GM21529 (cell line): ENCODE results near the gene SFI1.
"Not testable (repeated sequence)": the region's sequence is repeated elsewhere in the genome, so short reads cannot be mapped to it uniquely, and the experiment has no call there.

Experiments
- ATAC-seq: cut with Tn5 transposase; IDR thresholded peaks from one replicate; pipeline ENCODE4 v1.9.1; 2021; ENCODE audit not compliant: unreplicated experiment

SFI1 gene

DNA sequence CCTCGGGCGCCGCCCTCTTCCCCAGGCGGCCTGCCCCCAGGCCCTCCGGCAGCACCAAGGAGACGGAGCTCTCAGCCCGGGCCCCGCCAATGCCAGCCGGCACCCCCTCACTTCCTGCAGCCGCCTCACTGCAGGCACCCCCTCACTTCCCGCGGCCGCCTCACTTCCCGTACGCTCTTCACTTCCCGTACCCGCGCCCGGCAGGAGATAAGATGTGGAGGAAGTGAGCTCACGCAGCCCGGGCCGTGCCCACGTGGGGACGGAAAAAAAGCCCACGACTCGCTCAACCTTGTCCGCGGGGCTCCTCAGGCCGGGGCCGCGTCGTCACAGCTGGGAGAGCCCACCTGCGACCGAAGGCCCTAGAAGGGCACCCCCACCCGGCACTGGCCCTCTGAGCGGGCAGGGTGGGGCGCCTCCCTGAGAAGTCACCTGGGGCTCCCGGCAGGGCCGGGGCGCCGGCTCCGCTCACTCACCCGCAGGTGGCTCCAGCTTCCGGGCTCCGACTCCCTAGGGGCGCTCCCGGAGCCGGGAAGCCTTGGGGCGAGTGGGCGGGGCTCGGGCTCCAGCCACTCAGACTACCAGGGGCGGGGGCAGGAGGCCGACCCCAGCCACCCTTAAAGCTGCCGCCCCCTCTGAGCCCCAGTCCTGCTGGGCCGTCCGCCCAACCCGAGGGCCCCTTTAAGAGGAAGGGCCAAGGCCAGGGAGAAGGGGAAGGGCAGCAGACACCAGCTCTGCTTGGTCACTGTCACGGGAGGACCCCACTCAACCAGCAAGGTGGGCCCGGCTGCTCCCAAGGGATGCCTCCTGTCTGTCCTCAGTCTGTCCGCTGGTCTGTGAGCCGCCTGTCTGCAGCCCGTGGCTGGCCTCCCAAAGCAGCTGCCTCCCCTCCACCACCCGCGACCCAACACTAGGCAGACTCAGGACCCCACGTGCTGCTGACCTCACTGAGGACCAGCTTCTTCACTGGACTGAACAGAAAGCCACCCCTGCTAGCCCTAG is 134.3 kb downstream of the SFI1 start:
- peak; percentile 51 for ATAC-seq

DNA sequence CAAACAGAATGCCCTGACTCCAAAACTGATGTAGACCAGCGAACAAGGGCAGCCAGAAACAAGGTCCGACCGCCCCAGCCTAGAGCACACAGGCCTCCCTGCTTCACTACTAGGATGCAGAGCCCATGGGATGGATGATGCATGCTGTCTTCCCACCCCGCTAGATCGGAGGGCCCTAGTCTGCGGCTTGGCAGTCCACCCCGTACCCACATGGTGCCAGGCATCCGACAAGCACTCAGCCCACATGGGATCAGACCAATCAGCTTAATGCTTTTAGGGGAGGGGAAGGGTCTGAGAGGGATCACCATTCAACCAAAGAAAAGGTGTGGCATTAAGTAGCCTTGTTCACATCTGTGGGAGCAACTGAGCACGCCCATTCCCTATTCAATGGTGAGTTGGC is 135.1 kb downstream of the SFI1 start:
- no peak for ATAC-seq

DNA sequence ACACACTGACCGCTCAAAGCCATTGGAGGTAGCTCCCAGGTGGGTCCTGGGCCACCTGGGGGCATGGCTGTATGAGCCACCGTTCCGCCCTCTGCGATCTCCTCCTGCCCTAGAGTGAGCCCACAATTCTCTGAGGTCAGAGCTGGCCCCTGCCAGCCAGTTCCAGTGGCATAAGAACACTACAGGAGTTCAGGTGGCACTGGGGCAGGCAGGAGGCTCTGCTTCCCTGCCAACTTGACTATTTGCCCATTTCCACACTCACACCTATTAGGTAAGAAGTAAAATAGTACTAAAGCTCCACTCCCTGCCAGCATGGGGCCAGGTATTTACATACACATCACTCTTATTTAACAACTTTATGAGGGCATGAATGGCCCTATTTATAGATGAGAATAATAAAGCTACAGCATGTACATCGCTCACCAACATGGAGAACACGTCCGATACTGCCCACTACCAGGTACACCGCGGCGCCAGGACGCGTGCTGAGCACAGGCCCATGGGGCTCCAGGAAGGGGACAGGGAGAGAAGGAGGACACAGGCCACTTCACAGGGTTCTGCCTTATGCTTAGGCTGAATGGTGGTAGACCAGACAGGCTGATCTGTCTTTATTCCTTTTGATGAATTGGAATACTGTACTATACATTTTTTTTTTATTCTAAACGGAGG is 139.4 kb downstream of the SFI1 start:
- ATAC-seq, result no peak

DNA sequence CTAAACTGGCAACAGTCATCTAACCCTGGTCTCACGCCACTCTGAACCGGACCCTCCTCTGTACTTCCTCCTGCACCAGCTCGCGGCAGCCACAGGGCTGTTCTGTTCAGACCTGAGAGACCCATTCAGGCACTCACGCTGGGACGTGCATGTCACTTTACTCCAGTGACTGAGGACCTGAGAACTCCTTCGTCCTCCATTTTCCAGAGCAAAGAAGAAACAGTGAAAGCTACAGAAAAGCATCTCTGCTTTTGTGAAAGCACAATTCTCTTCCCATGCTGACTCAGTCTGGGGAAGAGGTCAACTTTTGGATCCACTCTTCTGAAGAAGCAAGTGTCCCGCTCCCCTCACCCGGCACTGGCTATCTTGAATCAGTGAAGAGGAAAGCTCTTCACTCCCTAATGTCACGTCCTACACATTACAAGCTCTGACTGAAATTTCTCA is 141.1 kb downstream of the SFI1 start:
- ATAC-seq, result peak; percentile 53

DNA sequence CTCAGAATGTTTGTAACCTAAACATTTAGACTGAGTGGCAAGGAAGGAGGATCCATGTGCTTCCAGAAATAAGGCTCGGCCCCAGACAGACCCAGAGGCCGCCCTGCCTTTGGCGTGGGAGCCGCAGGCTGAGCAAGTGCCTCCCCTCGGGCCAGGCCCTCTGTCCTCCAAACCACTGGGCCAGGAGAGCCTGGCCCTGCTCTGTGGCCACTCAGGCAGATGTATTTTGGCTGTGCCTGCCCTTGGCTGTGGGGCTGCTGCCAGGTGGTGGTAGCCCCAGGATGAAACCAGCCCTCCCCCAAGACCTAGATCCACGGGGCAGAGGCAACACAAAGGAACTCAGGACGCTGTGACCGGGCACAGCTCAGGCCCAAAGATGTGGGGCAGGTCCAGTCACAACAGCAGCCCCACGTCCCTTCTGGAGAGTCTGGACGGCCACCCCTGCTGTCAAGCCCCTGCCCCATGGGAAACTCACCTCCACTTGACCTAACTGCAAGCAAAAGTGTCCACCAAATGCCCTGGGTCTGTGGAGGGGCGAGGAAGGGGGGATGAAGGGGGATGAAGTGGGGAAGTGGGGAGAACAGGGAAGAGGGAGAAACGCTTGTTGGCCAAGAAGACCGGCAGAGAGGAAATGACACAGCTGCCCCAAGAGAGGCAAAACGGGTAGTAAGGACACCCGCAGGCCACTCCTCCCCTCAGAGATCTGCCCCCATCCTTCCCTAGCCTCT is 141.7 kb downstream of the SFI1 start:
- ATAC-seq, result no peak

DNA sequence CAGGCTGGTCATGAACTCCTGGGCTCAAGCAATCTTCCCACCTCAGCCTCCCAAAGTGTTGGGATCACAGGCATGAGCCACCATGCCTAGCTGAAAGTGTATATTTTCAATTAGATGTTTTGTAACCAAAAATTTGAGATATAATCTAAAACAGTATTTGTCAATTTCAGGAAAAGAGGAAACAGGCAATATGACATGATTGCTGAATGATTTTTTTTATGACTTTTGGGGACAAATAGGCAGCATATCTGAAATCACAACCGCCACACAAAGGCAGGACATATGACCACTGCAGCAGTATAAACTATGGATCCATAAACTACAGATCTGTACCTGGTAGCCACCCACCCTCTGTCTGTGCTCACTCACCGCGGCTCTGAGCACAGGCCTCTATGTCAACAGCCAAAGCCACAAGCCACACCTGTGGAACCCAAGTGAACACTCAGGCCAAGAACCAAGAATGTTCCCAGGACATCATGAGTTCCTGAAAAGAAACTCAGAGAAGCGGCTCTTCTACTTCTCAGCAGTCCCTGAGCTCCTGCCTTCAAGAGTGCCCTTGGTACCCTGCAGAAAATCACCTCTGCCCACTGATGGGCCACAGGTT is 143.2 kb downstream of the SFI1 start:
- no peak for ATAC-seq

DNA sequence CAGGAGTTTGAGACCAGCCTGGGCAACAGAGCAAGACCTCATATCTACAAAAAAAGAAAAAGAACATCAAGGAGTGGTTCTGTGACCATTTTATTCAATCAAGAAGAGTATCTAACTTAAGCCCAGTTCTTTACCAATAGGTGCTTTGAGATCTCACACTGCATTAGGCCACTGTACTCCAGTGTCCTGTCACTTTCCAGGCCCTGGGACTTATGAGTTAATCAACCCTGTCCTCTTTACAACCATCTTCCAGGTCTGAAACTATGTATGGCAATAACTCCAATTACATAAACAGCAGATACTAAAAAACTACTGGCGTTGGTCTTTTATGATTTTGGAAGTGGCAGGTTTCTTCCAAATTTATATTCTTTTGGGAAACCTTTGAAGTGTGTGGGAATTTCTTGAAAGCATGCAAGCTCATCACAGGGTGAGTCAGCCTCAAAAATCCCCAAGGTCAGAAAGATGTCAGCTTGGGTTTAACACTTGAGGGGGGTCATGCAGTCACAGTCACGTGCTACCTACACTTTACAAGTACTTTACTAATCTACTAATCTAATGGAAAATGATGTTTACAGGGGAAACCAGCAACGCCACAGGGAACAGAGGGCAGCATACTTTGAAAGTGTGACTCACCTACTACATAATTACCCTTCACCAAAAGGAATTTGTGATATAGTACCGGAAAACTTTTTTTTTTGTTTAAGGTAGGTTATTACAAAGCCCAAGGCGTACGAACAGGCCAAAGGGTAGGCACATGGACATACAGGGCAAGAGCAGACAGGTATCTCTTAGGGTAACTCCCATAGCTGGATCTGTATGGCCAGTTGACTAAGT is 150.1 kb downstream of the SFI1 start:
- peak; percentile 45 for ATAC-seq

DNA sequence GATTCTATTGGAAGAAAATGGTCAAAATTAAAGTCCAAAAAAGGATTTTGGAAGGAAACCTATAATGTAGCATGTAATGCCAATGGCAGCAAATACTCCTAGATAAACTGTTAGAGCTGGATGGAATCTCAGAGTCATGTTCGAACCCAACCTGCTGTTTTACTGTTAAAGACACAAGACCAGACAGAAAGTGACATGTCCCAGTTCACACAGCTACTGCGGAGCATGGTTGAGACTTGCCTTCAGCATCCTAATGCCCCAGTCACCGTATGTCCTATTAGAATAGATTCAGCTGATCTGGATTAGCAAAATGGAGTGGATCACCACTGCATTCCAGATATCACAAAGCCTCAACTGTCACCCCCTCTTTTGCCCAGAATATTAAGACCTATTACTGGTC is 150.7 kb downstream of the SFI1 start:
- ATAC-seq, result no peak

DNA sequence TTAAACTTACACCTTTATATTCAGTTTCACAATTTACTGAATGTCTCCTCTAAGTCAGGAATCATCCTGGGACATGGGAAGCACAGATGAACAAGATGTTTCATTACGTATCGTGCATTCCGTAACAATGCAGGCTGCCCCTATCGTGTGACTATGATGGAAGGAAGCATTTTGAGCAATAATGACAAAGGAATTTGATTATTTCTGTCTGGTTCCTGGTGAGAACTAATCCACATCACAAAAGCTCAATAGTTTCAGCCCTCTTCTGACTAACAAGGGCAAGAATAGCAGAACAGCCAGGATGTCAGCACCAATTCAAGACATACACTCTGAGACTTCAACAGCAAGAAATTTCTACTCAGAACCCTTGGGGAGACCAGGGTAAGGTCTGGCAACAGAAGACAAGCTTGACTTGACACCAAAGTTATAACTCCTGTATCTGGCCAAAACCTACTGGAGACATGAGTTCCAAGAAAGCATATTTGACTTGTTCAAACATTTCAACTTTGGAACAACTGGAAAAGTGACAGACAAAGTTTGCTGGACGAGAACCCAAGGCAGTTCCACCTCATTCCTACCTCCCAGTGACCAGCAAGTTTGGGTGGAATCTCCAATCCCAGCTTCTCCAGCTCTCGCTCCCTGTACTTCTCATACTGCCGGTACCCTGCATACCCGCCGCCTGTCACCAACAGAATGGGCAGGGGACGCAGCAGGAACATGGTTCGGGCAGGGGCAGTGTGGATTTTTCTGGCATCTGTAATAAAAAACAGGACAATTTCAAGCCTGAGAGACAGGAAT is 151.4 kb downstream of the SFI1 start:
- no peak for ATAC-seq

DNA sequence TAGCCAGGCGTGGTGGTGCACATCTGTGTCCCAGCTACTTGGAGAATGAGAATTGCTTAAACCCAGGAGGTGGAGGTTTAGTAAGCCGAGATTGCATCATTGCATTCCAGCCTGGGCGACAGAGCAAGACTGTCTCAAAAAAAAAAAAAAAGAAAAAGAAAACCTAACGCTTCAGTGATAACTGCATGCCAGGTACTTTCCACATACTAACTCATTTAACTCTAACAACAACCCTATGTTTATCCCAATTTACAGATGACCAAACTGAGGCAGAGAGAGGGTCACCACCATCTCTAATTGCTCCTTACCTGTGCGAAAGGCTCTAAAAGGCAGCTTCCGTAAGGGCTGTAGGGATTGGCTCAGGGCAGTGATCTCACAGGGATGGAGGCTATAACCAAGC is 154.1 kb downstream of the SFI1 start:
- no peak for ATAC-seq

DNA sequence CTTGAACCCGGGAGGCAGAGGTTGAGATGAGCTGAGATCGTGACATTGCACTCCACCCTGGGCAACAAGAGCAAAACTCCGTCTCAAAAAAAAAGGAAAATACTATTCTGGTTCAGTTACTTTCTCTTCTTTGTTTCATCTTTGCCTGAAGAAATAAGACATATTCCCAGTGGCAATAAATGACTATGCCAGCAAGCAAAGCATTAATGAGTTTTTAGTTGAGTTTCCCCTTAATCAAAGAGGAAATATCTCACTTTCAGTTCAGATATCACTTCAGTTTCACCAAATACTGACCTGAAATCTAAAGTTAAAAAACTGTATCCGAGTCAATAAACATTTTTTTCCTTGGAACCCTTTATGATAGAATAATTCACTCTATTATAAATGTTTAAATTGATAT is 155.3 kb downstream of the SFI1 start:
- no peak for ATAC-seq

DNA sequence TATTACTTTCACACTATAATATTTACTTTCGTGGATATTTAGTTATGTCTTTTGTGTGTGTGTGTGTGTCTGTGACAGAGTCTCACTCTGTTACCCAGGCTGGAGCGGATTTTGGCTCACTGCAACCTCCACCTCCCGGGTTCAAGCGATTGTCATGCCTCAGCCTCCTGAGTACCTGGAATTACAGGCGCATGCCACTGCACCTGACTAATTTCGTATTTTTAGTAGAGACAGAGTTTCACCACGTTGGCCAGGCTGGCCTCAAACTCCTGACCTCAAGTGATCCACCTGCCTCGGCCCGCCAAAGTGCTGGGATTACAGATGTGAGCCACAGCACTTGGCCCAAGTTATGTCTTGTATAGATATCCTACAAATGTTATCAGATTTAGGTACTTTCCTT is 155.8 kb downstream of the SFI1 start:
- ATAC-seq, result no peak

DNA sequence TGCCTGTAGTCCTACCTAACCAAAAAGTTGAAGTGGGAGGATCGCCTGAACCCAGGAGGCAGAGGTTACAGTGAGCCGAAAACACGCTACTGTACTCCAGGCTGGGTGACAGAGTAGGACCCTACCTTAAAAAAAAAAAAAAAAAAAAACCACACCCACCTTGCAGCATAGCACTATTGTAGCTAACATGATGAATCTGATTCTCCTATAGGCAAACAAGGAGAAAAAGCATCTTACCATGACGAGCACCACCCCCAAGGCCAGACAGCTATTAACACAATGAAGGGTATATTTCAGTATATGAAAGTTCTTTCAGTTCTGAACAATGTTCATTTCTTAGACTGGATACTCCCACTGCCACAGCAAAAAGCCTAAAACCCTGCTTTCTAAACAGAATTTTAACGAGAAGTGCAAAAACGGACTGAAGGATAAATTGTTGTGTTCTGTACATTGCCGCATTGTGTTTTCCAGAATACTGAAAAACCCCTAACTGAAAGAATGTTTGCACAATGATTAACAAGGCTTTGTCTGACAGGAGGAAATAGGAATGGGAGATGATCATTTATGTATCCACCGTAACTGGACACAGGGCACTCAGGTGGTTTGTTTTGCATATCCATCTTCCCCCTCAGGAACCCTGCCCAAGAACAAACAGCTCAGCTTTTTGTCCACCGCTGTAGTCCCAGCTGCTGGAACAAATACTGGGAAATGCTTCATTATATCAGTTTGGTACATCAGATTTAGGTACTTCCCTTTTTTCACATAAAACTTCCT is 156.8 kb downstream of the SFI1 start:
- ATAC-seq, result no peak

DNA sequence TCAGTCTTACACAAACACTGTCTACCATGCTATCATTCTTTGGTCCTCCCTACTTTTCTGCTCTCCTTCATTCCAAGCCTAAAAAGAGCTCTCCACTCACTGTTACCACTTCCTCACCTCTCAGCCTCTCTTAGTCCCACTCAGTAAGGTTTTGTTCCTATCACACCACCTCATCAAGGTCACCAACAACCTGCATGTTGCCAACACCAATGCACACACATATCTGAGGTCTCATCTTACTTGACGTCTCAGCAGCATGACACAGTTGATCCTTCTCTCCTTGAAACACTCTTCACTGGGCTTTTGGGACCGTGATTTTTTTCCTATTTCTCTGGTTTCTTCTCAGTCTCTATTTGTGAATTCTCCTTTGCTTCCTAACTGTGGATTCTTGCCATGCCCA is 157.6 kb downstream of the SFI1 start:
- no peak for ATAC-seq

DNA sequence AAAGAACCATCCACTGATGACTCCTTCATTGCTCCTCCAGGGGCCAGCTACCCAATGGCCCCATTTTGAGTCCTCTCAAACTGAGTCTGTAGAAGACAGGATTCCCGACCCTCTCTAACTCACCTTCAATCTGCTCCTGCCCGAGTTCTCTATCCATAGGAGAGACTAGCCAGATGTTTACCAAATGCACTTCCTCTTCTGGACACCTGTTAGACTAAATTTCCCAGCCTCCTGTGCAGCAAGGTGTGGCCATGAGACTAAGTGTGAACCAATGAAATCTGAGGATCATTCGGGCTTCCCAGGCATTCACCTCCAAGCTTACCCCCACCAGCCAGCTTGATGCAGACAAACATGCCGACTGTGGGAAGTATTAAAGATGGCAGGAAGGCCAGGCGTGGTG is 158.1 kb downstream of the SFI1 start:
- no peak for ATAC-seq

DNA sequence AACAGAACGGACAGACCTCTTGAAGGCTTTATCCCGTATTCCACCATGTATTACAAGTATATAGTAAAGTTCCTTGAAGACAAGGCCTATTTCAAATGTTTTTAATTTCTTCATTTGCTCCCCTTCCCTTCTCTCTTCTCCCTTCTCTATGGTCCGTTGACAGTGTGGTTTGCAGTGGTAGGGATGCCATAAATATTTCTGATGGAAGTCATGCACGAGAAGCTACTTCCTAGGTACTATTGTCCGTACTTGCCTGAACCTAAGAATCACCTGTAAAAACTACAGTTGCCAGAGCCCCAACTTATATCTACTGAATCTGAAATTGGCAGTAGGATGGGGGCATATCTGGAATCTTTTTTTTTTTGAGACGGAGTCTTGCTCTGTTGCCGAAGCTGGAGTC is 162.9 kb downstream of the SFI1 start:
- ATAC-seq, result no peak

DNA sequence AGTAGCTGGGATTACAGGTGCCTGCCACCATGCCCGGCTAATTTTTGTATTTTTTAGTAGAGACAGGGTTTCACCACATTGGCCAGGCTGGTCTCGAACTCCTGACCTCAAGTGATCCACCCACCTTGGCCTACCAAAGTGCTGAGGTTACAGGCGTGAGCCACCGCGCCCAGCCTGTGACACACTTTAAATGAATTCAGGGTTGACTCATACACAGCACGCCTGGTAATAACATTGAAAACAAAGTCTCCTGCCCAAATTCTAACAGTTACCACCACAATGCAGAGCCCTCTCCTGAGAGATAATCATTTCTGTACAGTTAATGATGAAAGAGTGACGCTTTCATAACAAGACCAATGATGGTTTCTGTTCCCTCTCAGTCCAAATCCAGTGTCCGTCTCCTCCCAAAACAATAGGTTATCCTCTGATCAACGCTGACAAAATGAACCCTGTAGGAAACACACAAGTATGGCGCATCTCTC is 164.6 kb downstream of the SFI1 start:
- ATAC-seq, result not testable (repeated sequence)

DNA sequence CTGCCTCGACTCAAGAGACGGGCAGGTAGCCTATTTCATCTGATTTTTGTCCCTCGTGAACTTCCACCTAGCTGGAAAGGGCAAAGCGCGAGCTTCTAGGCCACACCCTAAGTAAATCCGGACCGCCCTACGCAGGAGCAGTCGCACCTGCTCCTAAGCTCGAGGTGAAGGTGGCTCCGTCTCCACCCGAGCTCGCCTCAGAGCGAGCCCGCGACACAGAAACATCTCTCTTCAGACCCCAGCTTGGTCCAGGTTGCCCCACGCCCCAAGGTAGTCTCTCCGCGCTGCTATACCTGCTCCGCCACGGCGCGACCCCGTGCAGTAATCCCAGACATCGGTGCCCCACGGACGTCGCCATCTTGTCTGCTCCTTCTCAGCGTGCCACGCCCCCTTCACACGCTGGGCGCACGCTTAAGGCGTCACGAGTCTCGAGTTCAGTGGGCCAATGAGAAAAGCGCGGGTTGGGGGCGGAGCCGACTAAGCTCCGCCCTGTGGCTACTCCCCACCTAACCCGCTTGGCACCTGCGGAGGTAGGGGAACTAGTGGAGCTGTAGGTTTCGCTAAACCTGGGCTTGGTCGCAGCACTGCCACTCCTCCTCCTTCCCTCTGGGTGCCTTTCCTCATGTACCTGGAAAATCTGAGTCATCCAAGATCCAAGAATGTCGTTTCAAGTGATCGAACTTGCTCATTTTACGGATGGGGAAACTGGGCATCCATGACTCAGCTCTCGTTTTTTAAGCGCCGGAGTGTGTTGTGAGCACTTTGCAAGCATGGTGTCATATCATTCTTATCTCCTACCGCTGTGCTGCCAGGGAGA is 165.7 kb downstream of the SFI1 start, which contains the start of gene PISD:
PISD (minus strand) TSS at position 365 of the 817 bp plus-strand sequence; CDS start at position 358, 7 bp downstream.
- ATAC-seq, result peak; percentile 71
